ENCODE data around the gene ADAM12.
A peak's percentile ranks its signal among the peaks of the same experiment; 100 is the strongest.

ADAM12 gene

DNA sequence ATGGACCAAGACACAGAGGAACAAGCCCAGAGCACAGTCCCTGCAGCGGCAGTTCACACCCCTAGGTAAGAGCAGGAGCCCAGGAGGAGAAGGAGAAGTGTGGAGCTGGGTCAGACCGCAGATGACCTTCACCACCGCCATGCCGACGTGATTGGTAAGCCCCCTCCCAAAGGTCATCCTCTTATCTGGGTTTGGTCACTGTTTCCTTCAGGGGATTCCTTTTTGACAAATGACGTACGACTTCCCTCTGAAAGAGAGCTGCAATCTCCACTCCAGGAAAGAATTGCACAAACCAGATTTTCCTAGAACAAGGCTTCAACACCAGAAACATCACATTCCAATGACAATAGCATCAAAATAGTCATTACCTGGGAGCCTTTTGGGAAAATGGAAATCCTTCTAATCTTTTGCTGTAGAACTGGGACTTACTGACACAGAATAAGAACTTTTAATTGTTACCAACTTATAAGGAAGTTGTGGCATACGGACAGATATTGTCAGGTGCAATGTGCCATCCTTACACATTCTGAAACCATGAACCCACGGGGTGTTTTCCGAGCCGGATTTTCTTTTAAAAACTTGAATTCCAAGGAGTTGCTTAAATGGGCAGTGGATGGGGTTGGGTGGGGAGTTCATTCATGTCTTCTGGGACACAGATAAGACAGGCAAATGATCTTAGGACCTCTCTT, 20.8 kb upstream of the ADAM12 start:
- no peak for TF ChIP-seq TCF4 (CRISPR knock-in tag; IDR thresholded peaks at IDR 0.05; ENCODE audit: borderline replicate concordance)
- no peak for TF ChIP-seq BACH2 (CRISPR knock-in tag; IDR thresholded peaks at IDR 0.05; ENCODE audit: borderline replicate concordance)
- TF ChIP-seq OSR1 (CRISPR knock-in tag; IDR thresholded peaks at IDR 0.05) = no peak
- no peak for TF ChIP-seq ZC3H10 (CRISPR knock-in tag; IDR thresholded peaks at IDR 0.05)
- no peak for TF ChIP-seq PPARA (CRISPR knock-in tag; IDR thresholded peaks at IDR 0.05; ENCODE audit: borderline replicate concordance)
- TF ChIP-seq, protein P1, sequence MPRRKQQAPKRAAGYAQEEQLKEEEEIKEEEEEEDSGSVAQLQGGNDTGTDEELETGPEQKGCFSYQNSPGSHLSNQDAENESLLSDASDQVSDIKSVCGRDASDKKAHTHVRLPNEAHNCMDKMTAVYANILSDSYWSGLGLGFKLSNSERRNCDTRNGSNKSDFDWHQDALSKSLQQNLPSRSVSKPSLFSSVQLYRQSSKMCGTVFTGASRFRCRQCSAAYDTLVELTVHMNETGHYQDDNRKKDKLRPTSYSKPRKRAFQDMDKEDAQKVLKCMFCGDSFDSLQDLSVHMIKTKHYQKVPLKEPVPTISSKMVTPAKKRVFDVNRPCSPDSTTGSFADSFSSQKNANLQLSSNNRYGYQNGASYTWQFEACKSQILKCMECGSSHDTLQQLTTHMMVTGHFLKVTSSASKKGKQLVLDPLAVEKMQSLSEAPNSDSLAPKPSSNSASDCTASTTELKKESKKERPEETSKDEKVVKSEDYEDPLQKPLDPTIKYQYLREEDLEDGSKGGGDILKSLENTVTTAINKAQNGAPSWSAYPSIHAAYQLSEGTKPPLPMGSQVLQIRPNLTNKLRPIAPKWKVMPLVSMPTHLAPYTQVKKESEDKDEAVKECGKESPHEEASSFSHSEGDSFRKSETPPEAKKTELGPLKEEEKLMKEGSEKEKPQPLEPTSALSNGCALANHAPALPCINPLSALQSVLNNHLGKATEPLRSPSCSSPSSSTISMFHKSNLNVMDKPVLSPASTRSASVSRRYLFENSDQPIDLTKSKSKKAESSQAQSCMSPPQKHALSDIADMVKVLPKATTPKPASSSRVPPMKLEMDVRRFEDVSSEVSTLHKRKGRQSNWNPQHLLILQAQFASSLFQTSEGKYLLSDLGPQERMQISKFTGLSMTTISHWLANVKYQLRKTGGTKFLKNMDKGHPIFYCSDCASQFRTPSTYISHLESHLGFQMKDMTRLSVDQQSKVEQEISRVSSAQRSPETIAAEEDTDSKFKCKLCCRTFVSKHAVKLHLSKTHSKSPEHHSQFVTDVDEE (CRISPR knock-in tag; IDR thresholded peaks at IDR 0.05) = no peak
- no peak for TF ChIP-seq ESRRG (CRISPR knock-in tag; IDR thresholded peaks at IDR 0.05)
- TF ChIP-seq, protein P2, sequence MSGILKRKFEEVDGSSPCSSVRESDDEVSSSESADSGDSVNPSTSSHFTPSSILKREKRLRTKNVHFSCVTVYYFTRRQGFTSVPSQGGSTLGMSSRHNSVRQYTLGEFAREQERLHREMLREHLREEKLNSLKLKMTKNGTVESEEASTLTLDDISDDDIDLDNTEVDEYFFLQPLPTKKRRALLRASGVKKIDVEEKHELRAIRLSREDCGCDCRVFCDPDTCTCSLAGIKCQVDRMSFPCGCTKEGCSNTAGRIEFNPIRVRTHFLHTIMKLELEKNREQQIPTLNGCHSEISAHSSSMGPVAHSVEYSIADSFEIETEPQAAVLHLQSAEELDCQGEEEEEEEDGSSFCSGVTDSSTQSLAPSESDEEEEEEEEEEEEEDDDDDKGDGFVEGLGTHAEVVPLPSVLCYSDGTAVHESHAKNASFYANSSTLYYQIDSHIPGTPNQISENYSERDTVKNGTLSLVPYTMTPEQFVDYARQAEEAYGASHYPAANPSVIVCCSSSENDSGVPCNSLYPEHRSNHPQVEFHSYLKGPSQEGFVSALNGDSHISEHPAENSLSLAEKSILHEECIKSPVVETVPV (CRISPR knock-in tag; IDR thresholded peaks at IDR 0.05) = no peak
- TF ChIP-seq ISL1 (CRISPR knock-in tag; IDR thresholded peaks at IDR 0.05) = no peak
- no peak for TF ChIP-seq ZNF8 (CRISPR knock-in tag; IDR thresholded peaks at IDR 0.05)
- TF ChIP-seq, protein P3, sequence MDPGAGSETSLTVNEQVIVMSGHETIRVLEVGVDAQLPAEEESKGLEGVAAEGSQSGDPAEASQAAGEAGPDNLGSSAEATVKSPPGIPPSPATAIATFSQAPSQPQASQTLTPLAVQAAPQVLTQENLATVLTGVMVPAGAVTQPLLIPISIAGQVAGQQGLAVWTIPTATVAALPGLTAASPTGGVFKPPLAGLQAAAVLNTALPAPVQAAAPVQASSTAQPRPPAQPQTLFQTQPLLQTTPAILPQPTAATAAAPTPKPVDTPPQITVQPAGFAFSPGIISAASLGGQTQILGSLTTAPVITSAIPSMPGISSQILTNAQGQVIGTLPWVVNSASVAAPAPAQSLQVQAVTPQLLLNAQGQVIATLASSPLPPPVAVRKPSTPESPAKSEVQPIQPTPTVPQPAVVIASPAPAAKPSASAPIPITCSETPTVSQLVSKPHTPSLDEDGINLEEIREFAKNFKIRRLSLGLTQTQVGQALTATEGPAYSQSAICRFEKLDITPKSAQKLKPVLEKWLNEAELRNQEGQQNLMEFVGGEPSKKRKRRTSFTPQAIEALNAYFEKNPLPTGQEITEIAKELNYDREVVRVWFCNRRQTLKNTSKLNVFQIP (CRISPR knock-in tag; IDR thresholded peaks at IDR 0.05; ENCODE audit: borderline replicate concordance, low read depth) = no peak
- no peak for TF ChIP-seq TOX (CRISPR knock-in tag; IDR thresholded peaks at IDR 0.05; ENCODE audit: borderline replicate concordance)
- no peak for TF ChIP-seq SNAI2 (CRISPR knock-in tag; IDR thresholded peaks at IDR 0.05)
- TF ChIP-seq ARNTL (CRISPR knock-in tag; IDR thresholded peaks at IDR 0.05; ENCODE audit: borderline replicate concordance, low read depth) = no peak
- TF ChIP-seq, protein P4, sequence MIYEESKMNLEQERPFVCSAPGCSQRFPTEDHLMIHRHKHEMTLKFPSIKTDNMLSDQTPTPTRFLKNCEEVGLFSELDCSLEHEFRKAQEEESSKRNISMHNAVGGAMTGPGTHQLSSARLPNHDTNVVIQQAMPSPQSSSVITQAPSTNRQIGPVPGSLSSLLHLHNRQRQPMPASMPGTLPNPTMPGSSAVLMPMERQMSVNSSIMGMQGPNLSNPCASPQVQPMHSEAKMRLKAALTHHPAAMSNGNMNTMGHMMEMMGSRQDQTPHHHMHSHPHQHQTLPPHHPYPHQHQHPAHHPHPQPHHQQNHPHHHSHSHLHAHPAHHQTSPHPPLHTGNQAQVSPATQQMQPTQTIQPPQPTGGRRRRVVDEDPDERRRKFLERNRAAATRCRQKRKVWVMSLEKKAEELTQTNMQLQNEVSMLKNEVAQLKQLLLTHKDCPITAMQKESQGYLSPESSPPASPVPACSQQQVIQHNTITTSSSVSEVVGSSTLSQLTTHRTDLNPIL (CRISPR knock-in tag; IDR thresholded peaks at IDR 0.05; ENCODE audit: low read depth) = no peak
- TF ChIP-seq ZFP3 (CRISPR knock-in tag; IDR thresholded peaks at IDR 0.05) = no peak
- TF ChIP-seq ZNF70 (CRISPR knock-in tag; IDR thresholded peaks at IDR 0.05) = no peak
- no peak for TF ChIP-seq ZFP30 (CRISPR knock-in tag; IDR thresholded peaks at IDR 0.05)
- TF ChIP-seq ZNF565 (CRISPR knock-in tag; conservative IDR thresholded peaks at IDR 0.05; ENCODE audit: low read depth) = no peak
- TF ChIP-seq CSDC2 (CRISPR knock-in tag; IDR thresholded peaks at IDR 0.05) = no peak
- ATAC-seq = no peak

DNA sequence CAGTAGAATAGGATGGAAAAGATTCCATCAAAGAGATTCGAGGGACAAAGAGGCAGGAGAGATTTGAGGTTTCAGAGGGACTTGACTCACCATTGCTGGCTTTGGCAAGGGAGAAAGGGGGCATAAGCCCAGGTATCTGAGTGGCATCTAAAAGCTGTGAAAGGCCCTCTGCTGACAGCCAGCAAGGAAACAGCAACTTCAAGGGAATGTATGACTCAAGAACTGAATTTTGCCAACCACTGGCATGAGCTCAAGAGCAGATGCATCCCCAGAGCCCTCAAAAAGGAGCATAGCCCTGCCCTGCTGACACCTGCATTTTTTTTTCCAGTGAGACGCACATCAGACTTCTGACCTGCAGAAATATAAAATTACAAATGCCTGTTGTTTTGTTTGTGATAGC, 19.6 kb upstream of the ADAM12 start:
- ATAC-seq = peak; percentile 63; the same call in 2 of the 3 replicates
- no peak for TF ChIP-seq GLIS3 (CRISPR knock-in tag; IDR thresholded peaks at IDR 0.05)
- TF ChIP-seq OSR1 (CRISPR knock-in tag; IDR thresholded peaks at IDR 0.05) = no peak
- TF ChIP-seq RARB (CRISPR knock-in tag; IDR thresholded peaks at IDR 0.05) = no peak
- TF ChIP-seq, protein P5, sequence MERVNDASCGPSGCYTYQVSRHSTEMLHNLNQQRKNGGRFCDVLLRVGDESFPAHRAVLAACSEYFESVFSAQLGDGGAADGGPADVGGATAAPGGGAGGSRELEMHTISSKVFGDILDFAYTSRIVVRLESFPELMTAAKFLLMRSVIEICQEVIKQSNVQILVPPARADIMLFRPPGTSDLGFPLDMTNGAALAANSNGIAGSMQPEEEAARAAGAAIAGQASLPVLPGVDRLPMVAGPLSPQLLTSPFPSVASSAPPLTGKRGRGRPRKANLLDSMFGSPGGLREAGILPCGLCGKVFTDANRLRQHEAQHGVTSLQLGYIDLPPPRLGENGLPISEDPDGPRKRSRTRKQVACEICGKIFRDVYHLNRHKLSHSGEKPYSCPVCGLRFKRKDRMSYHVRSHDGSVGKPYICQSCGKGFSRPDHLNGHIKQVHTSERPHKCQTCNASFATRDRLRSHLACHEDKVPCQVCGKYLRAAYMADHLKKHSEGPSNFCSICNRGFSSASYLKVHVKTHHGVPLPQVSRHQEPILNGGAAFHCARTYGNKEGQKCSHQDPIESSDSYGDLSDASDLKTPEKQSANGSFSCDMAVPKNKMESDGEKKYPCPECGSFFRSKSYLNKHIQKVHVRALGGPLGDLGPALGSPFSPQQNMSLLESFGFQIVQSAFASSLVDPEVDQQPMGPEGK (CRISPR knock-in tag; IDR thresholded peaks at IDR 0.05; ENCODE audit: borderline replicate concordance) = no peak
- TF ChIP-seq ZFP30 (CRISPR knock-in tag; IDR thresholded peaks at IDR 0.05) = no peak
- TF ChIP-seq ARNTL (CRISPR knock-in tag; IDR thresholded peaks at IDR 0.05; ENCODE audit: borderline replicate concordance, low read depth) = no peak
- no peak for TF ChIP-seq ZC3H10 (CRISPR knock-in tag; IDR thresholded peaks at IDR 0.05)
- no peak for TF ChIP-seq ESRRG (CRISPR knock-in tag; IDR thresholded peaks at IDR 0.05)
- no peak for TF ChIP-seq ZNF8 (CRISPR knock-in tag; IDR thresholded peaks at IDR 0.05)
- no peak for TF ChIP-seq TCF4 (CRISPR knock-in tag; IDR thresholded peaks at IDR 0.05; ENCODE audit: borderline replicate concordance)
- TF ChIP-seq, protein P1 (CRISPR knock-in tag; IDR thresholded peaks at IDR 0.05) = no peak
- no peak for TF ChIP-seq PPARA (CRISPR knock-in tag; IDR thresholded peaks at IDR 0.05; ENCODE audit: borderline replicate concordance)
- TF ChIP-seq, protein P4 (CRISPR knock-in tag; IDR thresholded peaks at IDR 0.05; ENCODE audit: low read depth) = no peak
- TF ChIP-seq SNAI2 (CRISPR knock-in tag; IDR thresholded peaks at IDR 0.05) = no peak
- no peak for TF ChIP-seq BACH2 (CRISPR knock-in tag; IDR thresholded peaks at IDR 0.05; ENCODE audit: borderline replicate concordance)
- TF ChIP-seq ZNF70 (CRISPR knock-in tag; IDR thresholded peaks at IDR 0.05) = no peak
- TF ChIP-seq ZFP3 (CRISPR knock-in tag; IDR thresholded peaks at IDR 0.05) = no peak
